ENCODE data around the gene NMD3.

- TF ChIP-seq CTCF (IDR thresholded peaks at IDR 0.05; ENCODE audit: poor library complexity): no peak
- TF ChIP-seq EZH2 (IDR thresholded peaks at IDR 0.05; ENCODE audit: borderline replicate concordance): no peak
- TF ChIP-seq EZH2phosphoT487 (IDR thresholded peaks at IDR 0.05; ENCODE audit: low read depth, severe bottlenecking, unreplicated experiment): no peak
Measured at GRCh38 chr3:161230621-161231171, 9.6 kb downstream of the NMD3 start.

Measured in hepatocyte (in vitro differentiated cells).